GM19240 (cell line): Measurements from ENCODE around the gene CRISPLD2.
A peak's percentile ranks its signal among the peaks of the same experiment; 100 is the strongest.

Experiments
- DNase-seq: peaks from one replicate; pipeline ENCODE4 v3.0.0; 2011; ENCODE audit warnings: low spot score; ENCODE audit not compliant: insufficient read length

The CRISPLD2 gene

DNA sequence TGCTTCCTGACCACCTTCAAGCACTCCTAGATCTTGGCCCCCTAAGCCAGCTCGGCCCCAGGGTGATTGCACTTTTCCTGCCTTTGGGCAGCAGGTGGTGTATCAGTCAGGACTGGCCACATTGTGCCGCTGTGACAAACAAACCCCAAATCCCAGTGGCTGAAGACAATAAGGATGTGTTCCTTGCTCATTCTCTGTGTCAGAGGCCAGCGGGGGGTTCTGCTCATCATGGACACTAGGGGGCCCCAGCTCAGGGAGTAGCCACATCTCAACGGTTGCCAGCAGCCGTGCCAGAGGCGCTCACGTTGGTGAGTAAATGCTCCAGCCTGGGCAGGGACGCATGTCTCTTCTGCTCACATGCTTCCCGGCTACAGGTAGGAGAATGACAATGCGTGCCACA, 131.1 kb downstream of the CRISPLD2 start:
- no peak for DNase-seq

DNA sequence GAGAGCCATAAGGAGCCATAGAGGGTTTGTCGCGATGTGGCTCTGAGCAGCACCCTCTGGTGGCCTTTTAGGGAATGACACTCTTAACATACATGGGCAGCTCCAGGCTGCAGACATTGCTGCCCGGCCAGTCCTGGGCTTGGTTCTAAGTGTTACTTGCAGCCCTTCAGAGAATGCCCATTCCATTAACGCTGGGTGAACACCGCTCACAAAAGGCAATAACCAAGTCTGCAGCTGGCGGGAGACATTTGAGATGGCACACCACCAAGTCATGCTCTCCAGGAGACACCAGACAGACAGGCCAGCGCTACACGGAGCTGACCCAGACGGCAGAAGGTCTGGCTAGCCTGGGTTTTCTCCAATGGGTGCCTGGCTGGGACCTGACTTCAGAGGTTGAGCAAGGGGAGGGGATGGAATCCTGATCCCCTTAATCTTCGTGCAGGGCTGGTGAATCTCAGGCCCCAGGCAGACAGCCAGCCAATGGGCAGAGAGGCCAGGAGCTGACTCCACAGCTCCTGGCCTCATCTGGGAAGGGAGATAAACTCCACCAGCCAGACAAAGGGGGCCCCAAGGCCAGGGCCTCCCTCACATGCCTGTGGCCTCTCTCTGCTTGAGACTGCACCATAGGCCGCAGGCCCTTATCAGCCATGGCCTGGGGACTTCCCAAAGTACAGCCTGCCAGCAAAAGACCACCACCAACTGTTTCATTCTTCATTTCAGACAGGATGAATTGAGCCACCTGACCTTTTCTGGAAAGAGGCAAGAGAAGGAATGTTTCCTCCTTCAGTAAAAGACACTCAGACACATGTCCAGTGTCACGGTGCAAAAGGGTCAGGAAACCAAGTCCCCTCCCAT, 132.8 kb downstream of the CRISPLD2 start:
- peak; percentile 71 for DNase-seq

DNA sequence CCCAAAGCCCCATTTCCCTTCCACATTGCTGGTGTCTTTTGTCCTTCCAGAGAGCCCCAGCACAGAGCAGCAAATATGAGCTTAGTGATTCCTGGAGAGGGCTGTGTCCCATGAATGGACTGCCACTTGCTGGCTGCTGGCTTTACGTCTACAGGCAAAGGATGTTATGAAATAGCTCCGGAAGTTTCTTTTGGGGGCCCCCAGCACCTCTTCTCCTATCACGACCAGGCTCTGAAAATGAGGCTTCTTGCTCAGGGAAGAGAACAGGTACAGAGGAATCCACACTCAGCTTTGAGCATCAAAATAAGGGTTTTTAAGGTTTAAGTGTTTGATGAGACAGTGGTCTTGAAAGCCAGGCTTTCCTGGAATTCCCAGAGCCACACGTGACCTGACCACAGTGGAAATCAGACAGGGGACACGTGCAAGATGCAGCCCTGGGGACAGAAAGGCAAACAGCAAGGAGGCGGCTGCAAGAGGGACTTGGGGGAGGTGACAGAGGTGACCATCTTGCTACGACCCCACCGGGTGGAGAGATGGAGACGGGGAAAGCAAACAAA, 133.5 kb downstream of the CRISPLD2 start:
- no peak for DNase-seq

DNA sequence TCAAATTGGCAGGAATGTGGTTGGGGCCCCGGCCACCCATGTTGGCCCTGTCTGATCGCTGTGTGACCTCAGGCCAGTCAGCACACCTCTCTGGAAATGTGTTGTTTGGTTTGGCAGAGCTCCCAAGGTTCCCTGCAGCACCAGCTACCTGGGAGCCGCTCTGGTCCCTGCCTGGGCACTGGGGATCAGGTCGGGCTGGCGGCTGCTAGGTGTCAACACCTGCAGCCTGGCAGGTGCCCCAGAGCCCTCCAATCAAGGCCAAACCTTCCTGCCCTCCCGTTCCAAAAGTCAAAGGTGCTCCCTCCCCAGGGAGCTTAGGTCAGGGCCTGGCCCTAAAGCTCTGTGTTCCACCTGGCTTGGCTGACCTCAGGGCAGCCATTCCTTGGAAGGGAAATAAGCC, 135.6 kb downstream of the CRISPLD2 start:
- DNase-seq: no peak

DNA sequence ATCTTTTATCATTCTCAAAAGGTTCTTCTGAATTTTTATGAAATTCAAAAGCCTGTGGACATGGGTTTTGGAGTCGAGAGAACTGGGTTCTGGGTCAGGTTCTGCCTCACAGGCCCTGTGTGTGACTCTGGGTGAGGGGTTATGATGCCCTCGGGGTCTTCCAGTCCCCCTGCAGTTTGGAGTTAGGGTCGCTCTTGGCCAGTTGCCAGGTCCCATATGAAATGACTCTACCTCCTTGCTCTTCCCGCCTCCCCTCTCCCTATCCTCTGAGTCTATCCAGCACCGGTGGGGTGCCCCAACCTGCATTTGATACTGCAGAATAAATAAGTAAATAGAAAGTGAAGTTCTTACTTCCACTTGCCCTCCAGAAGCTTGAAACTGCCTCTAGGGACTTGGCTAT, 137.4 kb downstream of the CRISPLD2 start:
- no peak for DNase-seq

DNA sequence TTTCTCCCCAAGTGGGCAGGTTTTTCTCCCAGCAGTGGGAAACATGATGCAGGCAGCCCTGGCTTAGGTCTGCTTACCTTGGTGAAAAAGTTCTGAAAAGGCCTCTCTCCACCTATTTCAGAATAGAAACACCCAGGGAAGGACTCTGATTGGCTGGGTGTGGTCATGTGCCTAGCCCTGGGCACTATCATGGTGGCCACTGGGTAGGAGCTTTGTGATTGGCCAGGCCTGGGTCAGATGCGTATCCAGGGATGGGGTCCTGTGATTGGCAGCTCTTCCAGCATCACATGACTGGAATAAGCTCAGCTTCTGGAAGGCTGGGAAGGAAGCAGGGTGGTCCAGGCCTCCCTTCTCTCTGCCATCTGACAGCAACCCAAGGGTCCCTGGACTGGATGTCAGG, 138.0 kb downstream of the CRISPLD2 start:
- no peak for DNase-seq
